Measurements from ENCODE around the gene LANCL3.

- TF ChIP-seq CTCF (conservative IDR thresholded peaks at IDR 0.05) (no peak), EZH2 (IDR thresholded peaks at IDR 0.05; ENCODE audit: low read depth) (no peak)
These were observed 95.7 kb downstream of the LANCL3 start for GRCh38 chrX:37667141-37667540.
